Keratinocyte (primary cell): ENCODE measurements around the gene RESP18. TPM values are rescaled to one million over a fixed set of nuclear protein-coding genes. Genes with fewer than 3 reads are reported as not detected.

Experiments
- DNase-seq: peaks from one replicate; pipeline ENCODE4 v3.0.0-alpha.2; 2011; ENCODE audit warnings: low read depth, missing footprints, low spot score
- FAIRE-seq: peaks from 2 replicates; lab custom pipeline; 2011; peaks lifted over from hg19 to GRCh38; lab: Jason Lieb, UNC
- H2AFZ ChIP-seq: 2 replicates; pipeline ENCODE4 v1.6.0; 2012; ENCODE audit warnings: low read length, control low read depth, inconsistent platforms; ENCODE audit not compliant: control insufficient read depth
- H3K27ac ChIP-seq: 2 replicates; pipeline ENCODE4 v1.5.1; 2011; ENCODE audit warnings: low read length; ENCODE audit not compliant: control insufficient read depth, insufficient read depth
- H3K27me3 ChIP-seq: 3 replicates; pipeline ENCODE4 v1.6.0; 2011; ENCODE audit warnings: low read length; ENCODE audit not compliant: control insufficient read depth, insufficient read depth; ENCODE audit errors: extremely low read depth
- H3K36me3 ChIP-seq, 2 experiments: 2 replicates in 1 of 2; 3 replicates in 1 of 2; pipeline ENCODE4 v1.5.1; 2011; ENCODE audit warnings: low read length in 2 of 2, mild to moderate bottlenecking in 1 of 2; ENCODE audit not compliant: control insufficient read depth in 2 of 2, insufficient read depth in 2 of 2; ENCODE audit errors: extremely low read depth in 1 of 2
- H3K4me1 ChIP-seq: 3 replicates; pipeline ENCODE4 v1.5.1; 2011; ENCODE audit warnings: low read length; ENCODE audit not compliant: control insufficient read depth, insufficient read depth; ENCODE audit errors: extremely low read depth
- H3K4me2 ChIP-seq: 3 replicates; pipeline ENCODE4 v1.6.0; 2011; ENCODE audit warnings: low read depth, low read length; ENCODE audit not compliant: control insufficient read depth, insufficient read depth; ENCODE audit errors: extremely low read depth
- H3K4me3 ChIP-seq, 3 experiments: fragments of 200-600 bp in 1 of 3; sonication (generic) in 1 of 3; 2 replicates in 2 of 3; 3 replicates in 1 of 3; pipeline ENCODE4 v1.5.1; 2011 to 2016; ENCODE audit warnings: low read length in 3 of 3, mild to moderate bottlenecking in 3 of 3, control low read depth in 2 of 3, inconsistent platforms in 1 of 3, low read depth in 1 of 3, mixed read lengths in 1 of 3, mixed run types in 1 of 3, moderate library complexity in 1 of 3; ENCODE audit not compliant: control insufficient read depth in 2 of 3, insufficient read depth in 2 of 3; ENCODE audit errors: extremely low read depth in 1 of 3
- H3K79me2 ChIP-seq: 2 replicates; pipeline ENCODE4 v1.6.0; 2012; ENCODE audit warnings: low read length; ENCODE audit not compliant: control insufficient read depth, insufficient read depth
- H3K9ac ChIP-seq: 3 replicates; pipeline ENCODE4 v1.6.0; 2011; ENCODE audit warnings: low read length; ENCODE audit not compliant: control insufficient read depth, insufficient read depth; ENCODE audit errors: extremely low read depth
- H3K9me1 ChIP-seq: 3 replicates; pipeline ENCODE4 v1.6.0; 2011; ENCODE audit warnings: low read length; ENCODE audit not compliant: control insufficient read depth, insufficient read depth; ENCODE audit errors: extremely low read depth
- H3K9me3 ChIP-seq: 2 replicates; pipeline ENCODE4 v1.5.1; 2012; ENCODE audit warnings: low read depth, low read length; ENCODE audit not compliant: control insufficient read depth
- H4K20me1 ChIP-seq: 3 replicates; pipeline ENCODE4 v1.6.0; 2011; ENCODE audit warnings: low read length; ENCODE audit not compliant: control insufficient read depth, insufficient read depth; ENCODE audit errors: extremely low read depth
- CTCF ChIP-seq, 3 experiments: IDR thresholded peaks in 1 of 3; conservative IDR thresholded peaks in 1 of 3; optimal IDR thresholded peaks in 1 of 3; 2 replicates in 2 of 3; 3 replicates in 1 of 3; pipeline versions ENCODE3 to v1.5.1; 2011; ENCODE audit warnings: low read length in 3 of 3, mild to moderate bottlenecking in 3 of 3, moderate library complexity in 2 of 3, control low read depth in 1 of 3, inconsistent platforms in 1 of 3; ENCODE audit not compliant: insufficient read depth in 2 of 3; ENCODE audit errors: extremely low read depth in 1 of 3
- EZH2 ChIP-seq: IDR thresholded peaks from one replicate; pipeline ENCODE4 v1.6.1; 2012; ENCODE audit warnings: inconsistent platforms, mild to moderate bottlenecking, low read length, moderate library complexity
- dilution Hi-C: fragments of 300-500 bp; cut with MboI; formaldehyde crosslinking; loops from one replicate; pipeline ENCODE4 v1.7.0; 2020; ENCODE audit warnings: low sequenced_read_pairs; ENCODE audit not compliant: extremely low pct_ligation_motif_present
- polyA plus RNA-seq, 5 experiments: library from polyadenylated mRNA; depleted of rRNA in 3 of 5; stranded (reverse) in 3 of 5; stranded (forward) in 1 of 5; unstranded in 1 of 5; fragments of >200 nt; gene quantifications; 1 replicate in 1 of 5; 2 replicates in 3 of 5; 3 replicates in 1 of 5; pipeline versions ENCODE4 v1.2.1 to v1.2.3, GENCODE V29; 2011 to 2012; ENCODE audit warnings: missing spikeins in 2 of 5, low read depth in 1 of 5, low replicate concordance in 1 of 5

The RESP18 gene
- polyA plus RNA-seq, 1 donor (not counting 4 experiments of a cell fraction or from before 2014, with no cell fraction given): not detected

- no peaks in the 10 kb centered on the region for H3K9me1 ChIP-seq
- H3K4me1 ChIP-seq: peaks cover 2% of the 10 kb centered on the region
- no peak within 1 kb of the TSS for H3K9ac ChIP-seq
- dilution Hi-C loops: no loop called here
- no peak for FAIRE-seq
- TF ChIP-seq CTCF (optimal IDR thresholded peaks at IDR 0.05 in 1 of 3, IDR thresholded peaks at IDR 0.05 in 1 of 3, conservative IDR thresholded peaks at IDR 0.05 in 1 of 3; ENCODE audit: extremely low read depth in 1 of 3, insufficient read depth in 2 of 3, low read length in 3 of 3) (no peak), EZH2 (no peak)
- H2AFZ ChIP-seq: no peak within 1 kb of the TSS
- peak within 1 kb of the TSS; percentile 19 for H3K4me2 ChIP-seq
- DNase-seq: no peak
- H3K79me2 ChIP-seq: no peaks in the 10 kb centered on the region
- peaks cover 21% of the 10 kb centered on the region for H3K27me3 ChIP-seq
- H3K27ac ChIP-seq: no peak within 1 kb of the TSS
- no peaks in the 10 kb centered on the region for H3K9me3 ChIP-seq
- no peak within 1 kb of the TSS for H3K4me3 ChIP-seq
- H4K20me1 ChIP-seq: peaks cover 5% of the 10 kb centered on the region
- no peaks in the 10 kb centered on the region for H3K36me3 ChIP-seq
These were observed 23.3 kb downstream of the RESP18 start, which contains the start of gene PTPRN for GRCh38 chr2:219309278-219309677. TSS of gene PTPRN (minus strand) at chr2:219309401. CDS start at chr2:219309332, 69 bp downstream.

GRCh38 chr2:219308142-219309101 lies 24.1 kb downstream of the RESP18 start:
- no peak for DNase-seq
- peak overlapping the region; percentile 19 for H3K4me2 ChIP-seq
- H3K4me1 ChIP-seq: peaks cover 2% of the 10 kb centered on the region
- H3K9ac ChIP-seq: no peak overlapping the region
- peaks cover 26% of the 10 kb centered on the region for H3K27me3 ChIP-seq
- FAIRE-seq: peak; percentile 43
- TF ChIP-seq CTCF (optimal IDR thresholded peaks at IDR 0.05 in 1 of 3, IDR thresholded peaks at IDR 0.05 in 1 of 3, conservative IDR thresholded peaks at IDR 0.05 in 1 of 3; ENCODE audit: extremely low read depth in 1 of 3, insufficient read depth in 2 of 3, low read length in 3 of 3) (no peak), EZH2 (no peak)
- no peak overlapping the region for H2AFZ ChIP-seq
- no peak overlapping the region for H3K4me3 ChIP-seq
- dilution Hi-C loops: no loop called here
- no peaks in the 10 kb centered on the region for H3K36me3 ChIP-seq
- H3K9me1 ChIP-seq: no peaks in the 10 kb centered on the region
- peaks cover 5% of the 10 kb centered on the region for H4K20me1 ChIP-seq
- H3K27ac ChIP-seq: no peak overlapping the region
- no peaks in the 10 kb centered on the region for H3K79me2 ChIP-seq
- no peaks in the 10 kb centered on the region for H3K9me3 ChIP-seq
